SK-N-SH (cell line): ENCODE results near the gene ABHD2. TPM values are rescaled to one million over a fixed set of nuclear protein-coding genes. Genes with fewer than 3 reads are reported as not detected.

Source experiments
- CTCF ChIA-PET: fragments of 300-600, 350-600 bp; formaldehyde crosslinking; extraction: SDS; loops from one replicate; lab custom pipeline; 2021; lab: Yijun Ruan, JAX
- POLR2A ChIA-PET: fragments of 350-600 bp; sonication (Branson Sonifier 250); formaldehyde crosslinking; extraction: SDS; loops from one replicate; lab custom pipeline; 2020; ENCODE audit warnings: antibody characterized with exemption, inconsistent platforms; lab: Yijun Ruan, JAX
- DNase-seq: peaks from one replicate; pipeline ENCODE4 v3.0.0; 2012
- H2AFZ ChIP-seq: fragments of 200-600 bp; sonication (generic); 2 replicates; pipeline ENCODE4 v1.8.1; 2016; ENCODE audit warnings: antibody characterized with exemption, mild to moderate bottlenecking, low read depth
- H3F3A ChIP-seq: fragments of 200-600 bp; sonication (generic); replicated peaks from 2 replicates; pipeline ENCODE3; 2016; ENCODE audit warnings: antibody characterized with exemption, mild to moderate bottlenecking; ENCODE audit not compliant: insufficient read depth
- H3K27ac ChIP-seq, 2 experiments: fragments of 200-500 bp in 1 of 2; fragments of 200-600 bp in 1 of 2; sonication (Bioruptor generic) in 1 of 2; sonication (generic), shearing (Covaris generic) in 1 of 2; 2 replicates each; pipeline versions ENCODE4 v1.5.1 to v1.6.1; 2014 to 2016; ENCODE audit warnings: low read depth in 2 of 2, inconsistent platforms in 1 of 2, low read length in 1 of 2, mild to moderate bottlenecking in 1 of 2, mixed read lengths in 1 of 2
- H3K27me3 ChIP-seq: fragments of 200-600 bp; sonication (generic), shearing (Covaris generic); 2 replicates; pipeline ENCODE4 v1.6.1; 2016; ENCODE audit warnings: mixed run types; ENCODE audit not compliant: insufficient read depth
- H3K36me3 ChIP-seq, 2 experiments: fragments of 200-500 bp in 1 of 2; fragments of 200-600 bp in 1 of 2; sonication (Bioruptor generic) in 1 of 2; sonication (generic) in 1 of 2; replicated peaks in 1 of 2; 2 replicates each; pipeline versions ENCODE3 to v1.5.1; 2014 to 2016; ENCODE audit warnings: low read length in 1 of 2, mild to moderate bottlenecking in 1 of 2; ENCODE audit not compliant: insufficient read depth in 2 of 2, control insufficient read depth in 1 of 2
- H3K4me1 ChIP-seq, 2 experiments: fragments of 200-500 bp in 1 of 2; fragments of 200-600 bp in 1 of 2; sonication (Bioruptor generic) in 1 of 2; sonication (generic), shearing (Covaris generic) in 1 of 2; 2 replicates each; pipeline versions ENCODE4 v1.5.1 to v1.6.1; 2014 to 2016; ENCODE audit warnings: low read depth in 1 of 2, low read length in 1 of 2, mixed run types in 1 of 2; ENCODE audit not compliant: insufficient read depth in 2 of 2, control insufficient read depth in 1 of 2
- H3K4me2 ChIP-seq: fragments of 200-600 bp; sonication (generic), shearing (Covaris generic); 2 replicates; pipeline ENCODE4 v1.6.1; 2017; ENCODE audit warnings: mixed run types
- H3K4me3 ChIP-seq, 2 experiments: fragments of 200-500 bp in 1 of 2; fragments of 200-600 bp in 1 of 2; sonication (Bioruptor generic) in 1 of 2; sonication (generic), shearing (Covaris generic) in 1 of 2; 2 replicates each; pipeline versions ENCODE4 v1.5.1 to v1.8.1; 2014 to 2016; ENCODE audit warnings: low read depth in 2 of 2, inconsistent platforms in 1 of 2, low read length in 1 of 2, mild to moderate bottlenecking in 1 of 2, mixed read lengths in 1 of 2, moderate library complexity in 1 of 2
- H3K79me2 ChIP-seq: fragments of 200-600 bp; sonication (generic); 2 replicates; pipeline ENCODE4 v1.8.1; 2017; ENCODE audit warnings: mild to moderate bottlenecking; ENCODE audit not compliant: insufficient read depth
- H3K9ac ChIP-seq: fragments of 200-600 bp; sonication (generic); 2 replicates; pipeline ENCODE4 v1.6.1; 2017; ENCODE audit warnings: mixed run types
- H3K9me2 ChIP-seq: fragments of 200-600 bp; sonication (generic); 2 replicates; pipeline ENCODE4 v1.6.1; 2017; ENCODE audit warnings: mixed run types
- H3K9me3 ChIP-seq: fragments of 200-600 bp; sonication (generic); 2 replicates; pipeline ENCODE4 v1.6.1; 2017; ENCODE audit warnings: mixed run types, mild to moderate bottlenecking, moderate library complexity
- H4K20me1 ChIP-seq: fragments of 200-600 bp; sonication (generic); 2 replicates; pipeline ENCODE4 v1.6.1; 2017; ENCODE audit warnings: mild to moderate bottlenecking, mixed run types; ENCODE audit not compliant: insufficient read depth
- ELF1 ChIP-seq: IDR thresholded peaks from 2 replicates; pipeline ENCODE4 v1.4.0; 2012
- EP300 ChIP-seq, 2 experiments: IDR thresholded peaks; 2 replicates each; pipeline versions ENCODE4 v1.4.0 to v1.6.1; 2012; ENCODE audit warnings: borderline replicate concordance in 1 of 2, low read depth in 1 of 2, low read length in 1 of 2
- FOXM1 ChIP-seq: IDR thresholded peaks from 2 replicates; pipeline ENCODE4 v1.4.0; 2012; ENCODE audit warnings: low read depth, mild to moderate bottlenecking
- IRF3 ChIP-seq: fragments of 150-350 bp; IDR thresholded peaks from 2 replicates; pipeline ENCODE4 v1.6.1; 2016; ENCODE audit warnings: mild to moderate bottlenecking, low read depth, low read length
- MEF2A ChIP-seq: IDR thresholded peaks from 2 replicates; pipeline ENCODE4 v1.4.0; 2012; ENCODE audit warnings: low read depth, borderline replicate concordance
- MXI1 ChIP-seq: IDR thresholded peaks from 2 replicates; pipeline ENCODE4 v1.6.1; 2012; ENCODE audit warnings: mild to moderate bottlenecking, low read depth, low read length, improper control_type of control experiment
- NRF1 ChIP-seq: IDR thresholded peaks from 2 replicates; pipeline ENCODE4 v1.6.1; 2012; ENCODE audit warnings: low read depth, mild to moderate bottlenecking, low read length
- POLR2AphosphoS5 ChIP-seq: IDR thresholded peaks from 2 replicates; pipeline ENCODE4 v1.6.1; 2012; ENCODE audit warnings: low read depth, low read length
- RCOR1 ChIP-seq: fragments of 150-350 bp; IDR thresholded peaks from 2 replicates; pipeline ENCODE4 v1.6.1; 2017; ENCODE audit warnings: antibody characterized with exemption, low read length
- REST ChIP-seq: IDR thresholded peaks from 2 replicates; pipeline ENCODE4 v1.6.1; 2012; ENCODE audit warnings: mild to moderate bottlenecking, low read depth, low read length, moderate library complexity
- SMC3 ChIP-seq: IDR thresholded peaks from 2 replicates; pipeline ENCODE4 v1.6.1; 2012; ENCODE audit warnings: low read depth, low read length, improper control_type of control experiment
- TAF1 ChIP-seq: IDR thresholded peaks from 2 replicates; pipeline ENCODE4 v1.6.1; 2012; ENCODE audit warnings: low read depth, mild to moderate bottlenecking, low read length, moderate library complexity, borderline replicate concordance
- TCF12 ChIP-seq: IDR thresholded peaks from 2 replicates; pipeline ENCODE4 v1.4.0; 2012
- TEAD4 ChIP-seq: IDR thresholded peaks from 2 replicates; pipeline ENCODE4 v1.4.0; 2012; ENCODE audit warnings: mild to moderate bottlenecking, borderline replicate concordance; ENCODE audit not compliant: insufficient read depth
- YY1 ChIP-seq: IDR thresholded peaks from 2 replicates; pipeline ENCODE4 v1.4.0; 2012; ENCODE audit warnings: low read depth, mild to moderate bottlenecking
- WGBS: methylation state at CpG from one replicate; pipeline ENCODE4 v1.1.6; 2017; ENCODE audit warnings: low lambda C conversion rate; 5-methylcytosine and 5-hydroxymethylcytosine counted together
- polyA plus RNA-seq, 3 experiments: library from polyadenylated mRNA; depleted of rRNA; stranded (reverse); fragments of >200 nt; gene quantifications; 2 replicates each; pipeline ENCODE4 v1.2.3, GENCODE V29; 2012

The ABHD2 gene
- polyA plus RNA-seq, 1 of the 3 experiments (the other 2 are of a cell fraction) = 19.2 TPM

DNA sequence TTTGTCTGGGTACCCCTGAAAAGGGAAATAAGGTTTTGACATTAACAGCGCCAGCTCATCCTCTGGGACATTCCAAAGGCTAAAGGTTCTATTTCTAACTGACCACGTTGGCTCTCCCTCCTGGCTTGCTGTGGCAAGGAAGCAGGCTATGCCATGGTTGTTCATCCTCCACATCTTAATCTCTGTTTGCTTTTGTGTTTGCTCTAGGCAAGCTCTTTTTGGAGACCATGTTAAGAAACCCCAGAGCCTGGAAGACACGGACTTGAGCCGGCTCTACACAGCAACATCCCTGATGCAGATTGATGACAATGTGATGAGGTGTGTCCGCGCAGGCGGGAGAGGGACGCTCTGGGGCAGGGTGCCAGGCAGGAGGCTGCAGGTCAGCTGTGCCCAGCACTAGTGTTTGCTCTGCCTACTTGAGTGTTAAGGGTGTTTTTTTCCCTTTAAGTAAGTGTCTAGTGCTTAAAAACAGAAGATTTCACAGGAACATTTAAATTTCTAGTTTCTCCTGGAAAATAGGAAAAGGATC, 99.8 kb downstream of the ABHD2 start:
- no peak overlapping the region for H3K4me2 ChIP-seq
- 94% methylated on average over 8 of the region's 8 CpGs for WGBS
- peaks cover 23 to 54% of the 10 kb centered on the region in 2 experiments for H3K36me3 ChIP-seq
- H3K9me3 ChIP-seq = no peaks in the 10 kb centered on the region
- H3K4me1 ChIP-seq = peaks cover 4 to 9% of the 10 kb centered on the region in 2 experiments; a peak in 1 of 4 replicates
- H3K4me3 ChIP-seq = no peak overlapping the region
- no peak overlapping the region for H3K9ac ChIP-seq
- no peak overlapping the region for H3K27ac ChIP-seq
- CTCF ChIA-PET = interaction anchor here (0.5 to 6.6 kb wide), 7 partner anchors 11 to 283 kb away, joined by 3 to 60 read pairs (median 8); no protein-coding TSS in a partner anchor
- H3K9me2 ChIP-seq = no peaks in the 10 kb centered on the region
- H4K20me1 ChIP-seq = no peaks in the 10 kb centered on the region
- POLR2A ChIA-PET = no interaction called here
- TF ChIP-seq MEF2A = no peak
- TF ChIP-seq POLR2AphosphoS5 = no peak
- TF ChIP-seq FOXM1 = no peak
- no peak for TF ChIP-seq REST
- no peak for TF ChIP-seq IRF3
- TF ChIP-seq YY1 = no peak
- TF ChIP-seq RCOR1 = no peak
- TF ChIP-seq EP300 (IDR thresholded peaks at IDR 0.05; ENCODE audit: borderline replicate concordance in 1 of 2, low read depth in 1 of 2, low read length in 1 of 2) = no peak
- no peak for TF ChIP-seq MXI1
- TF ChIP-seq TCF12 = no peak
- no peak for TF ChIP-seq SMC3
- TF ChIP-seq ELF1 = no peak
- no peak for TF ChIP-seq TAF1
- TF ChIP-seq NRF1 = no peak
- no peak for TF ChIP-seq TEAD4
- DNase-seq = no peak
- no peaks in the 10 kb centered on the region for H3K27me3 ChIP-seq
- no peaks in the 10 kb centered on the region for H3K79me2 ChIP-seq
- H2AFZ ChIP-seq = no peak overlapping the region
- H3F3A ChIP-seq = peaks cover 12% of the 10 kb centered on the region
